Hepatocyte (in vitro differentiated cells): ENCODE data around the gene QRICH2. TPM values are rescaled to one million over a fixed set of nuclear protein-coding genes. Genes with fewer than 3 reads are reported as not detected.

Experiments
- DNase-seq: peaks from one replicate; pipeline ENCODE4 v3.0.0-alpha.2; 2016; ENCODE audit warnings: low spot score
- H2AFZ ChIP-seq: fragments of 200-600 bp; sonication (generic); 2 replicates; pipeline ENCODE4 v1.6.0; 2016; ENCODE audit warnings: antibody characterized with exemption, mild to moderate bottlenecking
- H3K27ac ChIP-seq: fragments of 200-600 bp; sonication (generic); 2 replicates; pipeline ENCODE4 v1.5.1; 2016; ENCODE audit warnings: mild to moderate bottlenecking
- H3K27me3 ChIP-seq: fragments of 200-600 bp; sonication (generic); 2 replicates; pipeline ENCODE4 v1.6.1; 2016
- H3K36me3 ChIP-seq: fragments of 200-600 bp; sonication (generic); replicated peaks from 2 replicates; pipeline ENCODE4 v1.5.1; 2016; ENCODE audit warnings: low read depth; ENCODE audit not compliant: insufficient read depth
- H3K4me1 ChIP-seq: fragments of 200-600 bp; sonication (generic); 2 replicates; pipeline ENCODE4 v1.5.1; 2016; ENCODE audit warnings: mild to moderate bottlenecking, moderate library complexity; ENCODE audit not compliant: insufficient read depth
- H3K4me2 ChIP-seq: fragments of 200-600 bp; sonication (generic); 2 replicates; pipeline ENCODE4 v1.6.0; 2016
- H3K4me3 ChIP-seq: fragments of 200-600 bp; sonication (generic); 2 replicates; pipeline ENCODE4 v1.5.1; 2016; ENCODE audit warnings: mild to moderate bottlenecking
- H3K79me2 ChIP-seq: fragments of 200-600 bp; sonication (generic); 2 replicates; pipeline ENCODE4 v1.6.0; 2017; ENCODE audit warnings: mild to moderate bottlenecking
- H3K9me2 ChIP-seq: fragments of 200-600 bp; sonication (generic); replicated peaks from 2 replicates; pipeline ENCODE4 v1.6.0; 2017; ENCODE audit warnings: mild to moderate bottlenecking; ENCODE audit not compliant: insufficient read depth
- H3K9me3 ChIP-seq: fragments of 200-600 bp; sonication (generic); 2 replicates; pipeline ENCODE4 v1.5.1; 2016; ENCODE audit warnings: low read depth, mild to moderate bottlenecking
- H4K20me1 ChIP-seq: fragments of 200-600 bp; sonication (generic); 2 replicates; pipeline ENCODE4 v1.6.0; 2016; ENCODE audit warnings: mild to moderate bottlenecking; ENCODE audit not compliant: insufficient read depth, poor library complexity, severe bottlenecking
- CTCF ChIP-seq: fragments of 200-600 bp; sonication (generic); IDR thresholded peaks from 2 replicates; pipeline ENCODE4 v1.5.1; 2016; ENCODE audit warnings: antibody characterized with exemption, mild to moderate bottlenecking; ENCODE audit not compliant: poor library complexity
- EZH2 ChIP-seq: fragments of 200-600 bp; sonication (generic); IDR thresholded peaks from 2 replicates; pipeline ENCODE4 v1.6.1; 2016; ENCODE audit warnings: antibody characterized with exemption, mild to moderate bottlenecking, borderline replicate concordance
- EZH2phosphoT487 ChIP-seq: fragments of 200-600 bp; sonication (generic); IDR thresholded peaks from one replicate; pipeline ENCODE4 v1.6.1; 2018; ENCODE audit warnings: antibody characterized with exemption, mild to moderate bottlenecking, low read depth, moderate library complexity; ENCODE audit not compliant: unreplicated experiment, severe bottlenecking
- WGBS: methylation state at CpG from one replicate; pipeline ENCODE4 v1.1.6; 2016; ENCODE audit warnings: low lambda C conversion rate; ENCODE audit errors: missing lambda C conversion rate; 5-methylcytosine and 5-hydroxymethylcytosine counted together
- polyA plus RNA-seq: library from polyadenylated mRNA; unstranded; fragments of >200 nt; fragmentation: Nextera tagmentation; extraction: Ambion mirVana; gene quantifications from 2 replicates; pipeline ENCODE4 v1.2.1, GENCODE V29; 2016
- total RNA-seq: library from RNA; depleted of rRNA; stranded (reverse); fragments of >200 nt; gene quantifications from 2 replicates; pipeline ENCODE4 v1.2.3, GENCODE V29; 2014

Gene QRICH2
- 2.8 and 3.6 TPM in 2 replicates for total RNA-seq
- polyA plus RNA-seq = 2.3 and 2.9 TPM in 2 replicates

GRCh38 chr17:76307966-76308338, at the start of gene QRICH2:
Gene QRICH2 (minus strand): TSS chr17:76308276. CDS start chr17:76307998, 278 bp downstream.
- no peaks in the 10 kb centered on the region for H3K79me2 ChIP-seq
- no peak within 1 kb of the TSS for H3K4me2 ChIP-seq
- no peak within 1 kb of the TSS for H3K27ac ChIP-seq
- no peak within 1 kb of the TSS for H3K4me3 ChIP-seq
- H3K9me3 ChIP-seq = no peaks in the 10 kb centered on the region
- no peaks in the 10 kb centered on the region for H3K36me3 ChIP-seq
- no peak within 1 kb of the TSS for H2AFZ ChIP-seq
- TF ChIP-seq EZH2phosphoT487 (no peak), EZH2 (no peak), CTCF (no peak)
- no peak for DNase-seq
- H3K4me1 ChIP-seq = no peaks in the 10 kb centered on the region
- over 99% methylated on average over 40 of the region's 44 CpGs for WGBS
- H4K20me1 ChIP-seq = no peaks in the 10 kb centered on the region
- H3K9me2 ChIP-seq = no peaks in the 10 kb centered on the region
- no peaks in the 10 kb centered on the region for H3K27me3 ChIP-seq

GRCh38 chr17:76357597-76358158, 49.6 kb upstream of the QRICH2 start:
- H3K79me2 ChIP-seq = peaks cover 6% of the 10 kb centered on the region
- TF ChIP-seq EZH2 (no peak), EZH2phosphoT487 (no peak), CTCF (no peak)
- 88% methylated on average over 6 of the region's 6 CpGs for WGBS

GRCh38 chr17:76356803-76357456, 48.9 kb upstream of the QRICH2 start:
- H2AFZ ChIP-seq = no peak overlapping the region
- H3K4me1 ChIP-seq = peaks cover 4% of the 10 kb centered on the region
- 90% methylated on average over 12 of the region's 12 CpGs for WGBS
- no peaks in the 10 kb centered on the region for H3K9me2 ChIP-seq
- H3K27me3 ChIP-seq = no peaks in the 10 kb centered on the region
- no peak overlapping the region for H3K27ac ChIP-seq
- no peaks in the 10 kb centered on the region for H4K20me1 ChIP-seq
- H3K4me2 ChIP-seq = no peak overlapping the region
- no peaks in the 10 kb centered on the region for H3K9me3 ChIP-seq
- peaks cover 12% of the 10 kb centered on the region for H3K79me2 ChIP-seq
- H3K36me3 ChIP-seq = no peaks in the 10 kb centered on the region
- DNase-seq = no peak
- no peak for TF ChIP-seq EZH2
- no peak overlapping the region for H3K4me3 ChIP-seq

More at GRCh38 chr17:76357597-76358158, 49.6 kb upstream of the QRICH2 start:
- Histone ChIP-seq H4K20me1 (no peaks in the 10 kb centered on the region), H3K4me1 (no peaks in the 10 kb centered on the region), H3K9me2 (no peaks in the 10 kb centered on the region), H2AFZ (no peak overlapping the region), H3K4me2 (no peak overlapping the region), H3K9me3 (no peaks in the 10 kb centered on the region), H3K36me3 (no peaks in the 10 kb centered on the region), H3K27me3 (no peaks in the 10 kb centered on the region), H3K27ac (no peak overlapping the region), H3K4me3 (no peak overlapping the region)
- no peak for DNase-seq

- H3K4me1 ChIP-seq = peaks cover 6% of the 10 kb centered on the region
- H3K27ac ChIP-seq = no peak overlapping the region
- no peak overlapping the region for H3K4me3 ChIP-seq
- WGBS = 73% methylated on average over 13 of the region's 13 CpGs
- no peaks in the 10 kb centered on the region for H3K27me3 ChIP-seq
- H3K36me3 ChIP-seq = no peaks in the 10 kb centered on the region
- no peaks in the 10 kb centered on the region for H4K20me1 ChIP-seq
- H2AFZ ChIP-seq = peak overlapping the region; percentile 90
- H3K9me3 ChIP-seq = no peaks in the 10 kb centered on the region
- H3K4me2 ChIP-seq = peak overlapping the region; percentile 99
- peaks cover 30% of the 10 kb centered on the region for H3K79me2 ChIP-seq
- H3K9me2 ChIP-seq = no peaks in the 10 kb centered on the region
- no peak for DNase-seq
- TF ChIP-seq EZH2phosphoT487 (no peak), CTCF (no peak), EZH2 (no peak)
Measured at GRCh38 chr17:76354747-76355310, 46.8 kb upstream of the QRICH2 start.
